Measurements from ENCODE around the gene ATP9A.
"Not testable (repeated sequence)": the region's sequence is repeated elsewhere in the genome, so short reads cannot be mapped to it uniquely, and the experiment has no call there.

The ATP9A gene

GRCh38 chr20:51738877-51739447 is 29.2 kb downstream of the ATP9A start:
- DNase-seq: peak in 12 of 42 donors; percentile 25 to 70 (median 44)
- intact Hi-C loops (cut with DNase I): loop anchor here (10.0 kb wide), 1 partner anchor 64 kb away; no protein-coding TSS in a partner anchor

DNA sequence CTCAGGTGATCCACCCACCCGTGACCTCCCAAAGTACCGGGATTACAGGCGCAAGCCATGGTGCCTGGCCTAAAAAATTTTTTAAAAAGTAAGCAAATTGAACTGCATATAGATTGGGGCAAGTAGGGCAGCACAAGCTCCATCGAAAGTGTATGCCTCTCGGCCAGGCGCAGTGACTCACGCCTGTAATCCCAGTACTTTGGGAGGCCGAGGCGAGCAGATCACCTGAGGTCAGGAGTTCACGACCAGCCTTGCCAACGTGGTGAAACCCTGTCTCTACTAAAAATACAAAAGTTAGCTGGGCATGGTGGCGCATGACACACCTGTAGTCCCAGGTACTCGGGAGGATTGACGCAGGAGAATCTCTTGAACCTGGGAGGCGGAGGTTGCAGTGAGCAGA is 29.9 kb downstream of the ATP9A start:
- intact Hi-C loops (cut with DNase I): loop anchor here (10.0 kb wide), 1 partner anchor 63 kb away; no protein-coding TSS in a partner anchor
- not testable (repeated sequence) for DNase-seq

- no peak for DNase-seq
- intact Hi-C loops (cut with DNase I): loop anchor here (10.0 kb wide), 1 partner anchor 62 kb away; no protein-coding TSS in a partner anchor
These were observed 31.2 kb downstream of the ATP9A start for GRCh38 chr20:51736947-51737346.

- DNase-seq: peak in 14 of 42 donors; percentile 20 to 61 (median 40)
These were observed 32.2 kb downstream of the ATP9A start for GRCh38 chr20:51735728-51736600.

DNA sequence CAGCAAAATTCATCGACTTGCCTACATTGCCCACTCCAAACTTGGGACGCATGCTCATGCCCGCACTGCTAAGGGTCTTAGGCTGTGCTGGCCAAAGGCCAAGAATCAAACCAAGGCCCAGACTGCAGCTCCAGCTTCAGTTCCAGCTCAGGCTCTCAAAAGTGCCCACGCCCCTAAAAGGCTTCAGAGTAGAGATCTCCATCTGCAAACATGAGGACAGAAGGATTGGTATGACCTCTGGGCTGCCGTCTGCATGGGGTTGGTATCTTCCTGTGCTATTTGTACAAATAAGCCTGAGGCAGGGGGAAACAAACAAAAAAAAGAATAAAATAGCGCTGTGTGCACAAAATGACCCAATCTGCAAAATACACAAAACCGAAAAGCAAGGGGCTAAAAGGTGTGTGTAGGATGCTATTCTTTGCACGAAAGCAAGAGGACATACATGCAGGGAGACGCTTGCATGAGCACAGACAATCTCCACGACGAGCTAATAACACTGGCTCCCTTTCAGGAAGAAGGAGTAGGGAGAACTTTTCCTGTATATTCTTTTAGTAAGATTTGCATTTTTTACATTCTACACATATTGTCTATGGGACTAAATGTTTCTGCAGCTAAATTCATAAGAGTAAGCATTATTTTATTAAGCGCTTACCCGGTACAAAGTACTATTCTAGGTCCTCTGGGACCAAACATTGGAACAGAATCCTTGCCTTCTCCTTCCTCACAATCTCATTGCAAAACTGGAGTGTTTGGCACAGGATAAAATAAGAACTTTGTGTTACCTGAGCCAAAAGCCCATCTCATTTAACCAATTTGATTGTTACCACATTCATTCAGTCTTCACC is 33.1 kb downstream of the ATP9A start:
- intact Hi-C loops (cut with DNase I): loop anchor here (10.0 kb wide), 1 partner anchor 60 kb away; no protein-coding TSS in a partner anchor
- no peak for DNase-seq

More at GRCh38 chr20:51735728-51736600, 32.2 kb downstream of the ATP9A start:
- intact Hi-C loops (cut with DNase I): loop anchor here (10.0 kb wide), 1 partner anchor 61 kb away; no protein-coding TSS in a partner anchor

GRCh38 chr20:51733070-51733469 is 35.1 kb downstream of the ATP9A start:
- no peak for DNase-seq
- intact Hi-C loops (cut with DNase I): loop anchor here (10.0 kb wide), 1 partner anchor 58 kb away; no protein-coding TSS in a partner anchor

DNA sequence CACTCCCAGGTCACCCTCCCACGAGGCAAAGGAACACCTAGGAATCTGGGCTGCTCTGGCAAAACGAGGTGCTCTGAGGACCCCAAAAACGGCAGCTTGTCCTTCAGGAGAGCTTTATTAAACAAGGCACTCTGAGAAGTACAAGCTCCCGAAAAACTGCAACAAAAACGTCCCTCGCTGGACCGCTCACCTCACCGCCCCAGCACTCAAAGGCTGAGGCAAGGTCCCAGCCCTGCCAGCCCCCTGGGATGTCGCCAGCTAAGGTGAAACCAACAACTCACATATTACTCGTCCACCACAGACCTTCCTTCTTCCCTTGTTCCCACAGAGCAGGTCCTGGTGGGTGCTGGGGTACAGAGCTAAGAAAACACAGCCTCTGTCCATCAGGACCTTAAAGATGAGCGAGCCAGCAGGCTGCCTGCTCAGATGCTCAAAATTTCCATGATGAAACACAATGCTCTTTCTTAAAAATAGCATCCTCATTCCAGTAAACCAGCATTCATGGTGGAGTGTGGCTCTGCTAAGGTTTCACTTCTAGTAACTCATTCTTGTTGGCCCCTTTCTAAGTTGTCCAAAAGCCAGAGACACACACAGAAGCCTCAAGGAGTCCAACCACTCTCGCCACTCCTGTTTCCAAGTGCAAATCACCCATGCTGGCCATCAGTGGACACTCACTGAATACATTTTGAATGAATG is 35.9 kb downstream of the ATP9A start:
- intact Hi-C loops (cut with DNase I): loop anchor here (10.0 kb wide), 1 partner anchor 57 kb away; no protein-coding TSS in a partner anchor
- peak in 6 of 42 donors; percentile 23 to 66 (median 39) for DNase-seq

DNA sequence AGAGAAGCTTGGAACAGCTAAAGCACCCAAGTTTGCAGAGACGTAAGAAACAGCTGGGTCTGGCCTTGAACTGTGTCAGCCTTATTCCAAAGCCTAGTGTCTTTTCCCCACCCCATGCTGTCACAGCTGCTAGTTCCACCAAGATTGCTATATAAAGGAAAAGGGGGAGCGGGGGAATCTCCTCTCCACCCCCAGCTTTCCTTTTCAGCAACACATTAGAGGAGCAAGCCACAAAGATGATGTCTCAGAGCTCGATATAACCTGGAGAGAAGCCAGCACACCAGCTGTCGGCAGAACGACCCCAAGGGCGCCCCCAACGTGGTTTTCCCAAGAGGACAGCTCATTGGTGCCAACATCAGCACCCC is 36.5 kb downstream of the ATP9A start:
- peak in 31 of 42 donors; percentile 21 to 86 (median 56) for DNase-seq
- intact Hi-C loops (cut with DNase I): loop anchor here (10.0 kb wide), 1 partner anchor 57 kb away; no protein-coding TSS in a partner anchor

- intact Hi-C loops (cut with DNase I): loop anchor here (10.0 kb wide), 1 partner anchor 55 kb away; no protein-coding TSS in a partner anchor
- peak in 12 of 42 donors; percentile 15 to 70 (median 44) for DNase-seq
These were observed 38.4 kb downstream of the ATP9A start for GRCh38 chr20:51729771-51730170.

GRCh38 chr20:51728737-51729136 is 39.5 kb downstream of the ATP9A start:
- intact Hi-C loops (cut with DNase I): no loop called here
- no peak for DNase-seq

- peak in 1 of 42 donors; percentile 10 for DNase-seq
- intact Hi-C loops (cut with DNase I): no loop called here
These were observed 40.3 kb downstream of the ATP9A start for GRCh38 chr20:51727872-51728271.

- intact Hi-C loops (cut with DNase I): no loop called here
These were observed 42.5 kb downstream of the ATP9A start for GRCh38 chr20:51725584-51726176.

GRCh38 chr20:51723026-51723425 is 45.2 kb downstream of the ATP9A start:
- DNase-seq; intact Hi-C loops (cut with DNase I): not testable (repeated sequence)

More at GRCh38 chr20:51725584-51726176, 42.5 kb downstream of the ATP9A start:
- DNase-seq: peak in 1 of 42 donors; percentile 10

DNA sequence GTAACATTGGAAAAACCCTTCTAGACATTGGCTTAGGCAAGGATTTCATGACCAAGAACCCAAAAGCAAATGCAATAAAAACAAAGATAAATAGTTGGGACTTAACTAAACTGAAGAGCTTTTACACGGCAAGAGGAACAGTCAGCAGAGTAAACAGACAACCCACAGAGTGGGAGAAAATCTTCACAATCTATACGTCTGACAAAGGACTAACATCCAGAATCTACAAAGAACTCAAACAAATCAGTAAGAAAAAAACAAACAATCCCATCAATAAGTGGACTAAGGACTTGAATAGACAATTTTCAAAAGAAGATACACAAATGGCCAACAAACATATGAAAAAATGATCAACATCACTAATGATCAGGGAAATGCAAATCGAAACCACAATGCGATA is 45.9 kb downstream of the ATP9A start:
- DNase-seq; intact Hi-C loops (cut with DNase I): not testable (repeated sequence)

- DNase-seq: no peak
- intact Hi-C loops (cut with DNase I): no loop called here
These were observed 47.3 kb downstream of the ATP9A start for GRCh38 chr20:51720854-51721253.

DNA sequence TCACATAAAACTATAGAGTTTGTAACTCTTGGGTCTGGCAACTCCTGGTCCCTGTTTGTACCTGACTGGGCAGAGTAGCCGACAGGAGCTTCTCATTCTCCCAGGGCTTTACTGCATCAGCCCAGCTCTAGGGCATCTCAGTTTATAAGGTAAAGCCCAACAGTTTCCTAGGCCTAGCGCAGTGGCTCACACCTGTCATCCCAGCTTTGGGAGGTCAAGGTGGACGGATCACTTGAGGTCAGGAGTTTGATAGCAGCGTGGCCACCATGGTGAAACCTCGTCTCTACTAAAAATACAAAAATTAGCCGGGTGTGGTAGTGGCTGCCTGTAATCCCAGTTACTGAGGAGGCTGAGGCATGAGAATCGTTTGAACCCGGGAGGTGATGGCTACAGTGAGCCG is 47.8 kb downstream of the ATP9A start:
- peak in 1 of 42 donors; percentile 12 for DNase-seq
- intact Hi-C loops (cut with DNase I): no loop called here

DNA sequence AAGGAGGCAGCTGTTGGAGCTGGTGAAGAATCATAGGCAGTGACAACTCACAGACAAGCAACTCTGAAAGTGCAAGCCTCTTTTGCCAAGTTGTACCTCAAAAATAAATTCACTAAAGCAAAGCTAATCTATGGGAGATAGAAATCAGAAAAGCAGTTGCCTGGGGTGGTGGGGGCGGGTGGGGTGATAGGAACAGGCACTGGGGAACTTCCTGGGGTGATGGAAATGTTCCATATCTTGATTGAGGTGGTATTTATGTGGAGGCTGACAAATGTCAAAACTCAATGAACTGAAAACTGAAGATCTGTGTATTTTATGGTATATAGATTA is 52.4 kb downstream of the ATP9A start:
- intact Hi-C loops (cut with DNase I): no loop called here
- DNase-seq: peak in 1 of 42 donors; percentile 4
